Peyer's patch (tissue), 4 donors: ENCODE data around the gene PHAX.

Source experiments
- POLR2A ChIP-seq, 2 donors: fragments of 450-650 bp; IDR thresholded peaks; one replicate each; pipeline ENCODE4 v1.5.1; 2017; ENCODE audit warnings: antibody characterized with exemption in 2 of 2, mild to moderate bottlenecking in 2 of 2, moderate library complexity in 2 of 2
- TF ChIP-seq, protein P1 (sequence below), 6 experiments: fragments of 450-650 bp in 4 of 6; fragments of 200-600 bp in 2 of 6; sonication (generic) in 1 of 6; IDR thresholded peaks; one replicate each; pipeline ENCODE4 v1.5.1; 2017 to 2019; ENCODE audit warnings: antibody characterized with exemption in 6 of 6, mild to moderate bottlenecking in 3 of 6, moderate library complexity in 1 of 6

DNA sequence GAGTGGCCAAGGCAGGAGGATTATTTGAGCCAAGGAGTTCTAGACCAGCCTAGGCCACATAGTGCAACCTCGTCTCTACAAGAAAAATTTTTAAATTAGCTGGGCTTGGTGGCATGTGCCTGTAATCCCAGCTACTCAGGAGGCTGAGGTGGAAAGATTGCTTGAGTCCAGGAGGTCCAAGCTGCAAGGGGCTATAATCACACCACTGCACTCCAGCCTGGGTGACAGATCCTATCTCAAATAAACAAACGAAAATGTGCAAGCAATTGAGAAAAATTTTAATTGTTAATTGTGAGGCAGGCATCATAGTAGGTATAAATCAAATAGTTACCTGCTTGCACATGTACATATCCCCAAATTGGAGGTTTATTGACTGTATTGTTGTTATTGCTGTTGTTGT, 21.0 kb upstream of the PHAX start:
- TF ChIP-seq, protein P1, sequence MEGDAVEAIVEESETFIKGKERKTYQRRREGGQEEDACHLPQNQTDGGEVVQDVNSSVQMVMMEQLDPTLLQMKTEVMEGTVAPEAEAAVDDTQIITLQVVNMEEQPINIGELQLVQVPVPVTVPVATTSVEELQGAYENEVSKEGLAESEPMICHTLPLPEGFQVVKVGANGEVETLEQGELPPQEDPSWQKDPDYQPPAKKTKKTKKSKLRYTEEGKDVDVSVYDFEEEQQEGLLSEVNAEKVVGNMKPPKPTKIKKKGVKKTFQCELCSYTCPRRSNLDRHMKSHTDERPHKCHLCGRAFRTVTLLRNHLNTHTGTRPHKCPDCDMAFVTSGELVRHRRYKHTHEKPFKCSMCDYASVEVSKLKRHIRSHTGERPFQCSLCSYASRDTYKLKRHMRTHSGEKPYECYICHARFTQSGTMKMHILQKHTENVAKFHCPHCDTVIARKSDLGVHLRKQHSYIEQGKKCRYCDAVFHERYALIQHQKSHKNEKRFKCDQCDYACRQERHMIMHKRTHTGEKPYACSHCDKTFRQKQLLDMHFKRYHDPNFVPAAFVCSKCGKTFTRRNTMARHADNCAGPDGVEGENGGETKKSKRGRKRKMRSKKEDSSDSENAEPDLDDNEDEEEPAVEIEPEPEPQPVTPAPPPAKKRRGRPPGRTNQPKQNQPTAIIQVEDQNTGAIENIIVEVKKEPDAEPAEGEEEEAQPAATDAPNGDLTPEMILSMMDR (IDR thresholded peaks at IDR 0.05) = no peak
- no peak for TF ChIP-seq POLR2A (IDR thresholded peaks at IDR 0.05)
